HepG2 (cell line): ENCODE results near the gene TSHZ2. TPM values are rescaled to one million over a fixed set of nuclear protein-coding genes. Genes with fewer than 3 reads are reported as not detected.

Experiments
- ATAC-seq: fragments of 200-7000 bp; cut with Tn5 transposase; 3 replicates; pipeline ENCODE4 v1.9.1; 2020; ENCODE audit warnings: mild to moderate bottlenecking, moderate library complexity
- BruUV-seq: library from RNA; stranded (reverse); fragments of 400-500 nt; replicated peaks from 2 replicates; lab custom pipeline; 2021; lab: Mats Ljungman, UMichigan
- CTCF ChIA-PET: fragments of 300-600 bp; formaldehyde crosslinking; extraction: SDS; loops from one replicate; lab custom pipeline; 2021; ENCODE audit warnings: low total read pairs, inconsistent platforms, low intra/inter-chr PET ratio; lab: Yijun Ruan, JAX
- POLR2A ChIA-PET: fragments of 350-600 bp; sonication (Branson Sonifier 250); formaldehyde crosslinking; loops from one replicate; lab custom pipeline; 2020; ENCODE audit warnings: antibody characterized with exemption, inconsistent platforms; lab: Yijun Ruan, JAX
- DNase-seq: peaks from one replicate; pipeline ENCODE4 v3.0.0-alpha.2; 2015; ENCODE audit warnings: low spot score
- FAIRE-seq: peaks from 3 replicates; lab custom pipeline; 2011; peaks lifted over from hg19 to GRCh38; lab: Jason Lieb, UNC
- H2AFZ ChIP-seq: one replicate; pipeline ENCODE4 v1.6.1; 2011; ENCODE audit warnings: low read length, inconsistent platforms
- H3K27ac ChIP-seq: fragments of 300-600 bp; 3 replicates; pipeline ENCODE4 v1.8.0; 2011; ENCODE audit warnings: mixed run types, mild to moderate bottlenecking, mixed read lengths, low read length, inconsistent platforms; ENCODE audit not compliant: insufficient read depth; ENCODE audit errors: extremely low read length
- H3K27me3 ChIP-seq, 2 experiments: fragments of 200-600 bp in 1 of 2; 2 replicates in 1 of 2; 3 replicates in 1 of 2; pipeline versions ENCODE4 v1.6.0 to v1.8.0; 2011; ENCODE audit warnings: low read length in 2 of 2, mild to moderate bottlenecking in 2 of 2, moderate library complexity in 2 of 2, inconsistent platforms in 1 of 2; ENCODE audit not compliant: insufficient read depth in 2 of 2, control insufficient read depth in 1 of 2
- H3K36me3 ChIP-seq, 2 experiments: fragments of 200-600 bp in 1 of 2; replicated peaks in 1 of 2; 2 replicates in 1 of 2; 3 replicates in 1 of 2; pipeline versions ENCODE4 v1.5.1 to v1.8.0; 2011; ENCODE audit warnings: low read length in 2 of 2, inconsistent platforms in 1 of 2; ENCODE audit not compliant: insufficient read depth in 2 of 2, control insufficient read depth in 1 of 2
- H3K4me1 ChIP-seq: 2 replicates; pipeline ENCODE4 v1.5.1; 2012; ENCODE audit warnings: low read length, inconsistent platforms; ENCODE audit not compliant: insufficient read depth
- H3K4me2 ChIP-seq: 2 replicates; pipeline ENCODE4 v1.6.0; 2011; ENCODE audit warnings: low read depth, low read length, inconsistent platforms
- H3K4me3 ChIP-seq, 3 experiments: fragments of 200-600 bp in 1 of 3; sonication (generic), shearing (Covaris generic) in 1 of 3; replicated peaks in 1 of 3; 2 replicates each; pipeline ENCODE4 v1.5.1; 2011 to 2016; ENCODE audit warnings: low read length in 3 of 3, inconsistent platforms in 2 of 3, low read depth in 2 of 3, mild to moderate bottlenecking in 2 of 3, control low read depth in 1 of 3, mixed read lengths in 1 of 3; ENCODE audit not compliant: insufficient read depth in 1 of 3
- H3K79me2 ChIP-seq: one replicate; pipeline ENCODE4 v1.6.1; 2011; ENCODE audit warnings: low read length, inconsistent platforms; ENCODE audit not compliant: insufficient read depth
- H3K9ac ChIP-seq: 2 replicates; pipeline ENCODE4 v1.6.0; 2011; ENCODE audit warnings: mild to moderate bottlenecking, low read depth, low read length, inconsistent platforms; ENCODE audit not compliant: insufficient read depth
- H3K9me3 ChIP-seq: 2 replicates; pipeline ENCODE4 v1.5.1; 2012; ENCODE audit warnings: mild to moderate bottlenecking, low read length
- H4K20me1 ChIP-seq: 2 replicates; pipeline ENCODE4 v1.6.0; 2011; ENCODE audit warnings: inconsistent platforms, mild to moderate bottlenecking, low read length, moderate library complexity; ENCODE audit not compliant: insufficient read depth
- ARNT ChIP-seq: fragments of 450-650 bp; IDR thresholded peaks from 2 replicates; pipeline ENCODE4 v1.6.1; 2017
- CHCHD3 ChIP-seq: sonication (generic); formaldehyde crosslinking; IDR thresholded peaks from 2 replicates; pipeline ENCODE4 v1.8.0; 2022; ENCODE audit warnings: mild to moderate bottlenecking, missing genetic modification reagents, moderate library complexity
- FOXA3 ChIP-seq: IDR thresholded peaks from 2 replicates; pipeline ENCODE4 v1.6.1; 2016; ENCODE audit warnings: missing genetic modification reagents, missing compliant biosample characterization
- FOXP1 ChIP-seq, 2 experiments: fragments of 450-650 bp in 1 of 2; IDR thresholded peaks; 2 replicates each; pipeline ENCODE4 v1.6.1; 2017 to 2018; ENCODE audit warnings: antibody characterized with exemption in 1 of 2
- GABPA ChIP-seq, 2 experiments: IDR thresholded peaks; 2 replicates each; pipeline ENCODE4 v1.6.1; 2011 to 2016; ENCODE audit warnings: low read depth in 2 of 2, low read length in 1 of 2, missing biosample characterization in 1 of 2, missing genetic modification characterization in 1 of 2
- NR2C2 ChIP-seq: sonication (generic); formaldehyde crosslinking; IDR thresholded peaks from 2 replicates; pipeline ENCODE4 v1.4.0; 2020; ENCODE audit warnings: missing genetic modification reagents, mild to moderate bottlenecking, moderate library complexity, borderline replicate concordance
- TGIF2 ChIP-seq: IDR thresholded peaks from 2 replicates; pipeline ENCODE4 v1.6.1; 2016; ENCODE audit warnings: control low read depth, missing compliant biosample characterization
- ZFP37 ChIP-seq: sonication (generic); formaldehyde crosslinking; IDR thresholded peaks from 2 replicates; pipeline ENCODE4 v1.4.0; 2020; ENCODE audit warnings: missing genetic modification reagents, borderline replicate concordance
- ZNF296 ChIP-seq: sonication (generic); formaldehyde crosslinking; conservative IDR thresholded peaks from 2 replicates; pipeline ENCODE4 v1.5.0; 2020; ENCODE audit warnings: mild to moderate bottlenecking, missing genetic modification reagents
- ZNF567 ChIP-seq: sonication (generic); formaldehyde crosslinking; IDR thresholded peaks from 2 replicates; pipeline ENCODE4 v1.8.1; 2023; ENCODE audit warnings: mild to moderate bottlenecking, missing genetic modification reagents, borderline replicate concordance
- ZNF670 ChIP-seq: sonication (generic); formaldehyde crosslinking; IDR thresholded peaks from 2 replicates; pipeline ENCODE4 v1.8.0; 2022; ENCODE audit warnings: mild to moderate bottlenecking, missing genetic modification reagents, borderline replicate concordance
- ZNF816 ChIP-seq: sonication (generic); formaldehyde crosslinking; IDR thresholded peaks from 2 replicates; pipeline ENCODE4 v1.8.0; 2022; ENCODE audit warnings: missing genetic modification reagents, mild to moderate bottlenecking, borderline replicate concordance
- WGBS: methylation state at CpG from one replicate; pipeline ENCODE4 v1.1.6; 2017; ENCODE audit warnings: low lambda C conversion rate; 5-methylcytosine and 5-hydroxymethylcytosine counted together
- in situ Hi-C: cut with HindIII; loops from 2 replicates; pipeline ENCODE4 v1.10.0; 2017; ENCODE audit warnings: low pct_unique_long_range_greater_than_20kb; ENCODE audit not compliant: extremely low pct_ligation_motif_present
- intact Hi-C: fragments of 100-400 bp; cut with micrococcal nuclease; formaldehyde crosslinking; loops from one replicate; pipeline ENCODE4 v1.10.0; 2022; ENCODE audit not compliant: unreplicated experiment
- polyA plus RNA-seq, 8 experiments: library from polyadenylated mRNA; depleted of rRNA in 3 of 8; stranded (reverse) in 7 of 8; unstranded in 1 of 8; fragments of >200 nt; fragmentation: Illumina TruSeq in 4 of 8; extraction: Trizol in 4 of 8; gene quantifications; 2 replicates each; pipeline versions ENCODE4 v1.2.1 to v1.2.3, GENCODE V29; 2011 to 2016; ENCODE audit warnings: low read depth in 4 of 8, missing spikeins in 1 of 8, mixed read lengths in 1 of 8; ENCODE audit not compliant: insufficient read depth in 1 of 8
- total RNA-seq, 5 experiments: library from RNA; depleted of rRNA; stranded (reverse); fragments of >200 nt; fragmentation: Illumina TruSeq; extraction: Trizol; gene quantifications; 2 replicates each; pipeline ENCODE4 v1.2.3, GENCODE V29; 2016; ENCODE audit warnings: low read depth in 1 of 5
- TF ChIP-seq, protein P1 (sequence below): sonication (generic); formaldehyde crosslinking; IDR thresholded peaks from 2 replicates; pipeline ENCODE4 v1.5.1; 2020; ENCODE audit warnings: mild to moderate bottlenecking, missing genetic modification reagents, borderline replicate concordance
- TF ChIP-seq, protein P2 (sequence below): IDR thresholded peaks from 2 replicates; pipeline ENCODE4 v1.4.0; 2020; ENCODE audit warnings: mild to moderate bottlenecking, missing genetic modification reagents
- TF ChIP-seq, protein P3 (sequence below): sonication (generic); formaldehyde crosslinking; IDR thresholded peaks from 2 replicates; pipeline ENCODE4 v1.4.0; 2020; ENCODE audit warnings: missing genetic modification reagents
- TF ChIP-seq, protein P4 (sequence below): sonication (generic); formaldehyde crosslinking; IDR thresholded peaks from 2 replicates; pipeline ENCODE4 v1.5.0; 2020; ENCODE audit warnings: missing genetic modification reagents, mild to moderate bottlenecking, borderline replicate concordance

The TSHZ2 gene
- total and polyA plus RNA-seq, 2 of the 13 experiments (the other 11 are each of a cell fraction or from before 2014, with no cell fraction given), result 0.01 TPM; not detected in 1

DNA sequence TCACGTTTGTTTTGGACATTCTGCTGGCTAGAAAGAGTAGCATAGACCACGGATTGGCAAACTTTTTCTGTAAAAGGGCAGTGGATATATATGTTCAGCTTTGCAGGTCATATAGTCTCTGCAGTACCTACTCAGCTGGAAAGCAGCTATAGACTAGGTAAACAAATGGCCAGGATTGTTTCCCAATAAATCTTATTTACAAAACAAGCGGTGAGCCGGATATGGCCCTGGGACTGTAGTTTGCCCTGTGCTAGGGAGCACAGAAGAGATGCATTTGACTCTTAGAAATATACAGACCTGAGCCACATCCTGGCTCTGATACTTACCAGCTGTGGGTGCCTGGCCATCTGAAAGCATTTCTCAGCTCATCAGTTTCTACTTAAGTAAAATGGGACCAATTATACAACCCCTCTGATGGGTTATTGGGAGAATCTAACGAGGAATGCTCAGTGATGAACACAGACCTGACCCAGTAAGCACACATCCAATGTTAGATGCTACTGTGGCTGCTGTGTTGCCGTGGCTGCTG, 120.7 kb downstream of the TSHZ2 start:
- ATAC-seq (peak; percentile 76), DNase-seq (no peak), FAIRE-seq (no peak)
- Histone ChIP-seq H3K4me2 (no peak overlapping the region), H3K27ac (no peak overlapping the region), H3K27me3 (peaks cover 0 to 4% of the 10 kb centered on the region in 2 experiments; a peak in 1 of 5 replicates), H2AFZ (no peak overlapping the region), H3K9me3 (no peaks in the 10 kb centered on the region), H3K4me1 (peaks cover 24% of the 10 kb centered on the region), H3K79me2 (no peaks in the 10 kb centered on the region), H3K4me3 (no peak overlapping the region), H3K36me3 (no peaks in the 10 kb centered on the region), H4K20me1 (no peaks in the 10 kb centered on the region), H3K9ac (no peak overlapping the region)
- 13% methylated on average over 6 of the region's 6 CpGs for WGBS
- intact Hi-C loops (no loop called here), in situ Hi-C loops (loop anchor here (25.0 kb wide), 1 partner anchor 1119 kb away; the partner anchor contains the start of gene PFDN4)
- CTCF ChIA-PET, result no interaction called here
- POLR2A ChIA-PET, result interaction anchor here (3.9 kb wide), 1 partner anchor 11 kb away, joined by 23 read pairs; no protein-coding TSS in a partner anchor
- no TSS peak for BruUV-seq
- TF ChIP-seq TGIF2 (CRISPR knock-in tag) (no peak), NR2C2 (CRISPR knock-in tag) (no peak), ZNF567 (CRISPR knock-in tag) (no peak), ZFP37 (CRISPR knock-in tag) (0 out of 2 replicates have a peak, but pooled peaks have one; percentile 32), FOXP1 (IDR thresholded peaks at IDR 0.05) (no peak), FOXP1 (CRISPR knock-in tag; IDR thresholded peaks at IDR 0.05) (peak; percentile 76), ZNF296 (CRISPR knock-in tag) (no peak), ARNT (no peak), ZNF816 (CRISPR knock-in tag) (peak; percentile 25; the same call in 1 of the 2 replicates), ZNF670 (CRISPR knock-in tag) (0 out of 2 replicates have a peak, but pooled peaks have one; percentile 41), FOXA3 (peak; percentile 79), GABPA (IDR thresholded peaks at IDR 0.05; ENCODE audit: low read depth, low read length) (no peak), GABPA (CRISPR knock-in tag; IDR thresholded peaks at IDR 0.05; ENCODE audit: low read depth) (peak; percentile 28; the same call in 1 of the 2 replicates), CHCHD3 (CRISPR knock-in tag) (no peak)
- TF ChIP-seq, protein P1, sequence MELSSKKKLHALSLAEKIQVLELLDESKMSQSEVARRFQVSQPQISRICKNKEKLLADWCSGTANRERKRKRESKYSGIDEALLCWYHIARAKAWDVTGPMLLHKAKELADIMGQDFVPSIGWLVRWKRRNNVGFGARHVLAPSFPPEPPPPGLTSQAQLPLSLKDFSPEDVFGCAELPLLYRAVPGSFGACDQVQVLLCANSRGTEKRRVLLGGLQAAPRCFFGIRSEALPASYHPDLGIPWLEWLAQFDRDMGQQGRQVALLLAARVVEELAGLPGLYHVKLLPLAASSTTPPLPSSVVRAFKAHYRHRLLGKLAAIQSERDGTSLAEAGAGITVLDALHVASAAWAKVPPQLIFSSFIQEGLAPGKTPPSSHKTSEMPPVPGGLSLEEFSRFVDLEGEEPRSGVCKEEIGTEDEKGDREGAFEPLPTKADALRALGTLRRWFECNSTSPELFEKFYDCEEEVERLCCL (CRISPR knock-in tag), result no peak
- TF ChIP-seq, protein P2, sequence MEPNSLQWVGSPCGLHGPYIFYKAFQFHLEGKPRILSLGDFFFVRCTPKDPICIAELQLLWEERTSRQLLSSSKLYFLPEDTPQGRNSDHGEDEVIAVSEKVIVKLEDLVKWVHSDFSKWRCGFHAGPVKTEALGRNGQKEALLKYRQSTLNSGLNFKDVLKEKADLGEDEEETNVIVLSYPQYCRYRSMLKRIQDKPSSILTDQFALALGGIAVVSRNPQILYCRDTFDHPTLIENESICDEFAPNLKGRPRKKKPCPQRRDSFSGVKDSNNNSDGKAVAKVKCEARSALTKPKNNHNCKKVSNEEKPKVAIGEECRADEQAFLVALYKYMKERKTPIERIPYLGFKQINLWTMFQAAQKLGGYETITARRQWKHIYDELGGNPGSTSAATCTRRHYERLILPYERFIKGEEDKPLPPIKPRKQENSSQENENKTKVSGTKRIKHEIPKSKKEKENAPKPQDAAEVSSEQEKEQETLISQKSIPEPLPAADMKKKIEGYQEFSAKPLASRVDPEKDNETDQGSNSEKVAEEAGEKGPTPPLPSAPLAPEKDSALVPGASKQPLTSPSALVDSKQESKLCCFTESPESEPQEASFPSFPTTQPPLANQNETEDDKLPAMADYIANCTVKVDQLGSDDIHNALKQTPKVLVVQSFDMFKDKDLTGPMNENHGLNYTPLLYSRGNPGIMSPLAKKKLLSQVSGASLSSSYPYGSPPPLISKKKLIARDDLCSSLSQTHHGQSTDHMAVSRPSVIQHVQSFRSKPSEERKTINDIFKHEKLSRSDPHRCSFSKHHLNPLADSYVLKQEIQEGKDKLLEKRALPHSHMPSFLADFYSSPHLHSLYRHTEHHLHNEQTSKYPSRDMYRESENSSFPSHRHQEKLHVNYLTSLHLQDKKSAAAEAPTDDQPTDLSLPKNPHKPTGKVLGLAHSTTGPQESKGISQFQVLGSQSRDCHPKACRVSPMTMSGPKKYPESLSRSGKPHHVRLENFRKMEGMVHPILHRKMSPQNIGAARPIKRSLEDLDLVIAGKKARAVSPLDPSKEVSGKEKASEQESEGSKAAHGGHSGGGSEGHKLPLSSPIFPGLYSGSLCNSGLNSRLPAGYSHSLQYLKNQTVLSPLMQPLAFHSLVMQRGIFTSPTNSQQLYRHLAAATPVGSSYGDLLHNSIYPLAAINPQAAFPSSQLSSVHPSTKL, result peak; percentile 65; the same call in 1 of the 2 replicates
- TF ChIP-seq, protein P3, sequence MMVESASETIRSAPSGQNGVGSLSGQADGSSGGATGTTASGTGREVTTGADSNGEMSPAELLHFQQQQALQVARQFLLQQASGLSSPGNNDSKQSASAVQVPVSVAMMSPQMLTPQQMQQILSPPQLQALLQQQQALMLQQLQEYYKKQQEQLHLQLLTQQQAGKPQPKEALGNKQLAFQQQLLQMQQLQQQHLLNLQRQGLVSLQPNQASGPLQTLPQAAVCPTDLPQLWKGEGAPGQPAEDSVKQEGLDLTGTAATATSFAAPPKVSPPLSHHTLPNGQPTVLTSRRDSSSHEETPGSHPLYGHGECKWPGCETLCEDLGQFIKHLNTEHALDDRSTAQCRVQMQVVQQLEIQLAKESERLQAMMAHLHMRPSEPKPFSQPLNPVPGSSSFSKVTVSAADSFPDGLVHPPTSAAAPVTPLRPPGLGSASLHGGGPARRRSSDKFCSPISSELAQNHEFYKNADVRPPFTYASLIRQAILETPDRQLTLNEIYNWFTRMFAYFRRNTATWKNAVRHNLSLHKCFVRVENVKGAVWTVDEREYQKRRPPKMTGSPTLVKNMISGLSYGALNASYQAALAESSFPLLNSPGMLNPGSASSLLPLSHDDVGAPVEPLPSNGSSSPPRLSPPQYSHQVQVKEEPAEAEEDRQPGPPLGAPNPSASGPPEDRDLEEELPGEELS, result peak; percentile 38; the same call in 1 of the 2 replicates
- TF ChIP-seq, protein P4, sequence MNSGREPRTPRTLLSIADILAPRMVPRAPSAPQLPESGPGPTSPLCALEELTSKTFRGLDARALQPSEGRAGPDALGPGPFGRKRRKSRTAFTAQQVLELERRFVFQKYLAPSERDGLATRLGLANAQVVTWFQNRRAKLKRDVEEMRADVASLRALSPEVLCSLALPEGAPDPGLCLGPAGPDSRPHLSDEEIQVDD (CRISPR knock-in tag), result no peak
